ENCODE measurements around the gene RDH14.

RDH14 gene

GRCh38 chr2:18560797-18561085 lies 288 bp upstream of the RDH14 start:
- no peak for DNase-seq

GRCh38 chr2:18559531-18560030 lies 872 bp downstream of the RDH14 start:
- DNase-seq, result no peak

GRCh38 chr2:18558458-18558857 lies 2.0 kb downstream of the RDH14 start:
- DNase-seq, result no peak

- DNase-seq, result no peak
Measured at GRCh38 chr2:18557121-18557520, 3.3 kb downstream of the RDH14 start.

GRCh38 chr2:18552351-18553077 lies 7.9 kb downstream of the RDH14 start:
- DNase-seq, result no peak

GRCh38 chr2:18551623-18552022 lies 8.8 kb downstream of the RDH14 start:
- DNase-seq, result peak; percentile 5

DNA sequence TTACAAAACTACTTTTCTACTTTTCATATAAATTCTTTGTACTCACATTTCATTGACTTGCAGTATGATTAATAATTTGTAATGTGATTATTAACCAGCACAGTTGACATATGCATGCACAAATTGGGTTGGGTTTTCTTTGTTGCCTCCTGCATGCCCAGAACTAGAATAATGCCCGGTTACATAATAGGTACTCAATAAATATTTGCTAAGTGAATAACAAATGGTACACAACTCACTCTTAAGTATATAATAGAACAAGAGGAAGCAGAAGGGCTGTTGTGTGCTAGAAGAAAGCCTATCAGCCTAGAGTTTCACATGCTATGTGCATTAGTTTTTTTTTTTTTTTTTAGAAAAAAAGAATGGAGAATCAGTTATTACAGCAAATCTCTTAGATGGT lies 9.3 kb downstream of the RDH14 start:
- DNase-seq, result peak; percentile 29

- DNase-seq, result no peak
Measured at GRCh38 chr2:18550433-18550832, 10.0 kb downstream of the RDH14 start.

DNA sequence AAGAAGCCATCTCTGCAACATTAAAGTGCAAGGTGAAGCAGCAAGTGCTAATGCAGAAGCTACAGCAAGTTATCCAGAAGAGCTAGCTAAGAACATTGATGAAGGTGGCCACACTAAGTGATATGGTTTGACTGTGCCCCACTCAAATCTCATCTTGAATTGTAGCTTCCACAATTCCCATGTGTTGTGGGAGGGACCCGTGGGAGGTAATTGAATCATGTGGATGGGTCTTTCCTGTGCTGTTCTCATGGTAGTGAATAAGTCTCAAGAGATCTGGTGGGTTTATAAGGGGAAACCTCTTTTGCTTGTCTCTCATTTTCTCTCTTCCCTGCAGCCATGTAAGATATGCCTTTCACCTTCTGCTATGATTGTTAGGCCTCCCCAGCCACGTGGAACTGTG lies 11.4 kb downstream of the RDH14 start:
- no peak for DNase-seq

DNA sequence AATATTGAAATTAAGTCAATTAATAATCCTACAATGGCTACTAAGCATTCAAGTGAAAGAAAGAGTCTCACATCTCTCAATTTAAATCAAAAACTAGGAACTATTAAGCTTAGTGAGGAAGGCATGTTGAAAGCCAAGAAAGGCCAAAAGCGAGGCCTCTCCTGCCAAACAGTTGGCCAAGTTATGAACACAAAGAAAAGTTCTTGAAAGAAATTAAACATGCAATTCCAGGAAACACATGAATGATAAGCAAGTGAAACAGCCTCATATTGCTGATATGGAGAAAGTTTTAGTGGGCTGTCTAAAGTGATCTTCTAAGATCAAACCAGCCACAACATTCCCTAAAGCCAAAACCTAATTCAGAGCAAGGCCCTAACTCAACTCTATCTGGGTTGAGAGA lies 11.8 kb downstream of the RDH14 start:
- DNase-seq, result no peak

GRCh38 chr2:18546567-18546966 lies 13.9 kb downstream of the RDH14 start:
- DNase-seq, result peak; percentile 84

DNA sequence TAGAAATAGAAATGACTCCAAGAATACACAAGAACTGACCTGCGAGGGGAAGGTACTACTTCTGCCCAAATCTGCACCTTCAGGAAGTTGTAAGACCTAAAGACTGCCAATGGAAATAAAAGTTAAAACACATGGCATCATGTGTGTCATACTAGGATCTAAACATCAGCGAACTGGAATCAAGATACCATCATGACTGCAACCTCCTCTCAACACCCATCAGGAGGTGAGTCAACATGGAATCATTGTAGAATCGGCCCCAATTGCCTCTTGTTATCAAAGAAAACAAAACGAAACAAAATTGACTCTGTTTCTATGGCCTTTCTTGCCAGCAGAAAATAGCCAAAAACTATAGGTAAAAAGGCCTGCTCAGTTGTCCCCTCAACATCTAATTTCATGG lies 15.1 kb downstream of the RDH14 start:
- peak; percentile 3 for DNase-seq

DNA sequence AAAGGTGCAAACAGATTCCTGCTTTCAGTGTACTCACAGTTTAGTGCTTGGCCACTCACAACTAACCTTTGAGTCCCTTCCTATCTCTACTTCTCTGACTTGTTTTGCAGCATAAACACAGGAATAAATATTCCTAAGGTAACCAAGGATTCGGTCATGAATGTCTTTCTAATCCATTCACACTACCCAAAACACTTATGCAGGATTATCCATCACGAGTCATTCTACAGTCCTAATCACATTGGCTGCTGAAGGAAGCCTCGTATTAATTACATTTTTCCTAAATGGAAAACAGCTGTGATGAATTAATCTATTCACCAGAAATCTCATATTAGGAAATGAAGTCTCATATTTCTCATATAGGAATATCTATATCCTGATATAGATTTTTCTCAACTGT lies 16.3 kb downstream of the RDH14 start:
- no peak for DNase-seq

DNA sequence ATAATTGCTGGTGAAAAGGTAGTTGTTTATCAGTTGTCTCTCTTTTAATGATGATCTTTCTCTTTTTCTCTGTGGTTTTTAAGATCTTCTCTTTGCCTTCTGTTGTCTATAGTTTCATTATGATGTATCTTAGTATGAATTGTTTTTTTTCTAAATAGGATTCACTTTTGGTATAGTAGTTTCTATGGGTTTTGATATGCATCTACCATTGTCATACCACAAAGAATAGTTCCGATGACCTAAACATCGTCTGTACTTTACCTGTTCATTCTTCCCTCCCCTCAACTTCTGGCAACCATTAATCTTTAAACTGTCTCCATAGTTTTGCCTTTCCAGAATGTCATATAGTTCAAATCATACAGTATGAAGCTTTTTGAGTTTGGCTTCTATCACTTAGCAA lies 19.6 kb downstream of the RDH14 start:
- no peak for DNase-seq

DNA sequence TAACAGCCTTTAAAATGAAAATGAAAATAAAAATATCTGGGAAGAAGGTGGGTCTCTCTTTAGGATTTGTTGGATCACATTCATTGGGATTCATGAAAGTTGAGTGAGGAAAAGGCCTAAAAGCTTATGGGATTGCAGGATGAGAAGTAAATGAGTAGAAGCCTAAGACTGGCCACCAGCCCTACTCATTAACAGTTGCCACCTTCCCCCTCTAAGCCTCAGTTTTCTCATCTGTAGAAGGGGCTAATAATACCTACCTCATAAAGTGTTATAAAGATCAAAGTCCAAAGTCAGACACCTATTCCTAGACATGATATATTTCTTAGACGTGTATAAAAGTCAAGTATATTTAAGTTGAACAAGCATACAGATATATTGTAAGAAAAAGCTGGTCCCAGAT lies 23.8 kb downstream of the RDH14 start:
- no peak for DNase-seq

- peak; percentile 74 for DNase-seq
Measured at GRCh38 chr2:18536100-18536499, 24.4 kb downstream of the RDH14 start.

GRCh38 chr2:18531194-18531593 lies 29.3 kb downstream of the RDH14 start:
- DNase-seq, result no peak

GRCh38 chr2:18527822-18528221 lies 32.6 kb downstream of the RDH14 start:
- peak; percentile 28 for DNase-seq

DNA sequence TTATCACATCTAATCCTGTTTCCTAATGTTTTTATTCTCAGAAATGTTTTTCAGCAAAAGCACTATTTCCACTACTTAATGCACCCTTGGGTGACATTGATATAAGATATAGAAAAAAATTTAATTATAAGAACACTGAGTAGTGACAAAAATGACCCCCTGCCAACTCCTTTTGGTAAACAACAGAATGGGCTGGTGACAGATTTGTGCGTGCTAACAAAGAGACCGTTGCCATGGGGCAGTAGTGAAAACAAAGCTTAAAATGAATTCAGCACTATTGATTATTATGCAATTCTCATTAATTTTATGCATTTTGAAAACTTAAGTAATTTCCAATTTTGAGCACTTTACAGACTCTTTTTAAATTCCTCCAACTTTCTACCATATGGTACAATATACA lies 33.1 kb downstream of the RDH14 start:
- DNase-seq, result no peak

GRCh38 chr2:18526429-18526828 lies 34.0 kb downstream of the RDH14 start:
- no peak for DNase-seq

- DNase-seq, result no peak
Measured at GRCh38 chr2:18525852-18526251, 34.6 kb downstream of the RDH14 start.

DNA sequence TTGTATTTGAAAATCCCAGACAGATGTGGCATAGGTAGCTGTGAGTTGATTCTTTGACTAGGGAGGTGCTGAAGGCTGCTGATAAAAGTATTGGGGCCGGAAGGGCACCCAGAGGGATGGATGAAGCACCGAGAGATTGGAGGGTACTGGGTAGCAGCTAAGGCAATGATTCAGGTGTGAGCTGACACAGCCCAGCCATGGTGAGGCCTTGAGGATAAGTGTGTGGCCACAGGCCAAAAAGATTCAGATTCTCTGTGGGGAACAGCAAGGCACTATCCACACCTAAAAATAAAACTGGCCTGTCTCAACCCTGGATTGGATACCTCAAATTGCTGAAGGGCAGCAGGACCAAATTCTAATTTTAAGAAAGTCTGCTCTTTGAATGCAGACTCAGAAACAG lies 35.2 kb downstream of the RDH14 start:
- no peak for DNase-seq

GRCh38 chr2:18522484-18523146 lies 37.8 kb downstream of the RDH14 start:
- no peak for DNase-seq

- DNase-seq, result peak; percentile 62
Measured at GRCh38 chr2:18520451-18521425, 39.7 kb downstream of the RDH14 start.
